Vagina (tissue), 2 donors: Measurements from ENCODE around the gene MAN2B2. TPM values are rescaled to one million over a fixed set of nuclear protein-coding genes. Genes with fewer than 3 reads are reported as not detected.

Experiments
- DNase-seq, 2 donors: peaks; one replicate each; pipeline ENCODE4 v3.0.0-alpha.2; 2017; ENCODE audit errors: extremely low spot score in 2 of 2
- H3K27ac ChIP-seq: fragments of 200-600 bp; sonication (generic); one replicate; pipeline ENCODE4 v1.5.1; 2019
- H3K27me3 ChIP-seq: fragments of 200-600 bp; sonication (generic); one replicate; pipeline ENCODE4 v1.5.1; 2019
- H3K36me3 ChIP-seq, 2 donors: fragments of 200-600 bp; sonication (generic); one replicate each; pipeline ENCODE4 v1.5.1; 2017 to 2019
- H3K4me1 ChIP-seq: fragments of 200-600 bp; sonication (generic); one replicate; pipeline ENCODE4 v1.5.1; 2019
- H3K4me3 ChIP-seq, 2 donors: fragments of 200-600 bp; sonication (generic); 1 replicate in 1 of 2; 2 replicates in 1 of 2; pipeline ENCODE4 v1.5.1; 2016 to 2019
- H3K9me3 ChIP-seq: fragments of 200-600 bp; sonication (generic); one replicate; pipeline ENCODE4 v1.5.1; 2019
- POLR2A ChIP-seq, 2 donors: fragments of 450-650 bp; IDR thresholded peaks; one replicate each; pipeline ENCODE4 v1.6.1; 2017; ENCODE audit warnings: antibody characterized with exemption in 2 of 2, mild to moderate bottlenecking in 2 of 2, moderate library complexity in 2 of 2
- POLR2AphosphoS5 ChIP-seq, 2 donors: sonication (generic); formaldehyde crosslinking; IDR thresholded peaks; one replicate each; pipeline ENCODE4 v1.9.0; 2017; ENCODE audit warnings: antibody characterized with exemption in 2 of 2, mild to moderate bottlenecking in 2 of 2, low read depth in 1 of 2; ENCODE audit not compliant: insufficient read depth in 1 of 2
- intact Hi-C: fragments of 100-400 bp; cut with DNase I; formaldehyde crosslinking; loops from one replicate; pipeline ENCODE4 v1.15.1; 2023
- total RNA-seq: library from RNA; depleted of rRNA; stranded (reverse); fragments of >200 nt; gene quantifications from one replicate; pipeline ENCODE4 v1.2.3, GENCODE V29; 2016
- TF ChIP-seq, protein P1 (sequence below), 3 experiments: fragments of 450-650 bp in 2 of 3; fragments of 200-600 bp in 1 of 3; sonication (generic) in 1 of 3; IDR thresholded peaks; one replicate each; pipeline ENCODE4 v1.5.1; 2017 to 2019; ENCODE audit warnings: antibody characterized with exemption in 3 of 3, mild to moderate bottlenecking in 2 of 3, moderate library complexity in 2 of 3

Gene MAN2B2
- total RNA-seq, 1 donor from 2014 or later: 26.3 TPM

- Histone ChIP-seq H3K4me3 (no peak overlapping the region), H3K4me1 (no peaks in the 10 kb centered on the region), H3K27me3 (no peaks in the 10 kb centered on the region), H3K36me3 (no peaks in the 10 kb centered on the region), H3K9me3 (peaks cover 7% of the 10 kb centered on the region), H3K27ac (no peak overlapping the region)
- no peak for DNase-seq
- intact Hi-C loops: no loop called here
- TF ChIP-seq, protein P1, sequence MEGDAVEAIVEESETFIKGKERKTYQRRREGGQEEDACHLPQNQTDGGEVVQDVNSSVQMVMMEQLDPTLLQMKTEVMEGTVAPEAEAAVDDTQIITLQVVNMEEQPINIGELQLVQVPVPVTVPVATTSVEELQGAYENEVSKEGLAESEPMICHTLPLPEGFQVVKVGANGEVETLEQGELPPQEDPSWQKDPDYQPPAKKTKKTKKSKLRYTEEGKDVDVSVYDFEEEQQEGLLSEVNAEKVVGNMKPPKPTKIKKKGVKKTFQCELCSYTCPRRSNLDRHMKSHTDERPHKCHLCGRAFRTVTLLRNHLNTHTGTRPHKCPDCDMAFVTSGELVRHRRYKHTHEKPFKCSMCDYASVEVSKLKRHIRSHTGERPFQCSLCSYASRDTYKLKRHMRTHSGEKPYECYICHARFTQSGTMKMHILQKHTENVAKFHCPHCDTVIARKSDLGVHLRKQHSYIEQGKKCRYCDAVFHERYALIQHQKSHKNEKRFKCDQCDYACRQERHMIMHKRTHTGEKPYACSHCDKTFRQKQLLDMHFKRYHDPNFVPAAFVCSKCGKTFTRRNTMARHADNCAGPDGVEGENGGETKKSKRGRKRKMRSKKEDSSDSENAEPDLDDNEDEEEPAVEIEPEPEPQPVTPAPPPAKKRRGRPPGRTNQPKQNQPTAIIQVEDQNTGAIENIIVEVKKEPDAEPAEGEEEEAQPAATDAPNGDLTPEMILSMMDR (IDR thresholded peaks at IDR 0.05): no peak
- TF ChIP-seq POLR2AphosphoS5 (IDR thresholded peaks at IDR 0.05; ENCODE audit: insufficient read depth in 1 of 2, low read depth in 1 of 2) (no peak), POLR2A (IDR thresholded peaks at IDR 0.05) (no peak)
These were observed 36.4 kb upstream of the MAN2B2 start for GRCh38 chr4:6538575-6538974.

- Histone ChIP-seq H3K27ac (no peak overlapping the region), H3K36me3 (no peaks in the 10 kb centered on the region), H3K9me3 (peaks cover 7% of the 10 kb centered on the region), H3K27me3 (no peaks in the 10 kb centered on the region), H3K4me3 (no peak overlapping the region), H3K4me1 (no peaks in the 10 kb centered on the region)
- DNase-seq: no peak
- intact Hi-C loops: no loop called here
- TF ChIP-seq POLR2A (IDR thresholded peaks at IDR 0.05): no peak
- TF ChIP-seq POLR2AphosphoS5 (IDR thresholded peaks at IDR 0.05; ENCODE audit: insufficient read depth in 1 of 2, low read depth in 1 of 2): no peak
- TF ChIP-seq, protein P1 (IDR thresholded peaks at IDR 0.05): no peak
These were observed 35.8 kb upstream of the MAN2B2 start for GRCh38 chr4:6539009-6539764.

- TF ChIP-seq, protein P1 (IDR thresholded peaks at IDR 0.05): no peak
- TF ChIP-seq POLR2A (IDR thresholded peaks at IDR 0.05): no peak
- no peak for TF ChIP-seq POLR2AphosphoS5 (IDR thresholded peaks at IDR 0.05; ENCODE audit: insufficient read depth in 1 of 2, low read depth in 1 of 2)
- Histone ChIP-seq H3K4me3 (no peak overlapping the region), H3K4me1 (no peaks in the 10 kb centered on the region), H3K9me3 (peaks cover 7% of the 10 kb centered on the region), H3K36me3 (no peaks in the 10 kb centered on the region), H3K27me3 (no peaks in the 10 kb centered on the region), H3K27ac (no peak overlapping the region)
- DNase-seq: no peak
- intact Hi-C loops: no loop called here
These were observed 34.1 kb upstream of the MAN2B2 start for GRCh38 chr4:6540879-6541278.

DNA sequence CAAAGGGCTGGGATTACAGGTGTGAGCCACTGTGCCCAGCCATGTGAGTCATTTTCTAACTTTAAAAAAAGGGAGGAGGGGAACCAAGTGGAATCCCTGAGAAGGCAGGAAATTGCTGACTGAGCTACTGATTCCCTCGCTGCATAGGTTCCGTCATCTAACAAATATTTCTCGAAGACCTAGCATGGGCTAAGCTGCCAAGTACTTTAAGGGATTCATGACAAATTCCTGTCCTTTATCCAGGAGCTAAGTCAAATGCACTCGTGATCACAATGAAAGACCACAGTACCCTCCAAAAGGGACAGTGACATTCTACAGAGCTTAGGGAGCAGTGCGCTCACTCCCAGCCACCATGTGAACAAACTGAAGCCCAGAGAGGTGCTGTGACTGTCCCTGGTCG is 33.2 kb upstream of the MAN2B2 start:
- Histone ChIP-seq H3K4me3 (no peak overlapping the region), H3K27me3 (no peaks in the 10 kb centered on the region)
- intact Hi-C loops: no loop called here

DNA sequence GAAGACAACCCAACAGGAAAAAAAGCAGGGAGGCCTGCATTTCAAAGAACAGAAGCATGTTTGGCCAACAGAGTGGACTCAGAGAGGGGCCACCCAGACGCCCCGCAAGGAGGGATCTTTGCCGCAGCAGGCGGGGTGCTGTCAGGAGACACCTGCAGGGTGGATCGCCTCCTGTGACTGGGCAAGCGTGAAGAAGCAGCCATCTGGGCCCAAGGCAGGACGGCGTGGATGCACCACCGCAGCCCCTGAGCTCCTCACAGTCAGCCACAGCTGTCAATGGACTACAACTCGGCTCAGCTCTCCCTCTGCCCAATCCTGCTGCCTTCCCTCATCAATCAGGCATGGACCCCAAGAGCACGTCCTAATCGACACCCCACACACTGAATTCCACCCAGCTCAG is 32.0 kb upstream of the MAN2B2 start:
- TF ChIP-seq POLR2AphosphoS5 (IDR thresholded peaks at IDR 0.05; ENCODE audit: insufficient read depth in 1 of 2, low read depth in 1 of 2) (no peak), POLR2A (IDR thresholded peaks at IDR 0.05) (no peak)
- TF ChIP-seq, protein P1 (IDR thresholded peaks at IDR 0.05): no peak
- Histone ChIP-seq H3K4me3 (no peak overlapping the region), H3K4me1 (no peaks in the 10 kb centered on the region), H3K9me3 (peaks cover 7% of the 10 kb centered on the region), H3K27ac (no peak overlapping the region), H3K27me3 (no peaks in the 10 kb centered on the region), H3K36me3 (no peaks in the 10 kb centered on the region)
- no peak for DNase-seq
- intact Hi-C loops: no loop called here

More for the DNA sequence above, 33.2 kb upstream of the MAN2B2 start:
- Histone ChIP-seq H3K36me3 (no peaks in the 10 kb centered on the region), H3K4me1 (no peaks in the 10 kb centered on the region), H3K9me3 (peaks cover 7% of the 10 kb centered on the region), H3K27ac (no peak overlapping the region)
- TF ChIP-seq POLR2A (IDR thresholded peaks at IDR 0.05): no peak
- TF ChIP-seq, protein P1 (IDR thresholded peaks at IDR 0.05): no peak
- no peak for TF ChIP-seq POLR2AphosphoS5 (IDR thresholded peaks at IDR 0.05; ENCODE audit: insufficient read depth in 1 of 2, low read depth in 1 of 2)
- DNase-seq: no peak
